ENCODE measurements around the gene ATP12A. TPM values are rescaled to one million over a fixed set of nuclear protein-coding genes. Genes with fewer than 3 reads are reported as not detected.

Gene ATP12A
- total RNA-seq, 1 experiment from 2014 or later, result 0.40 TPM

DNA sequence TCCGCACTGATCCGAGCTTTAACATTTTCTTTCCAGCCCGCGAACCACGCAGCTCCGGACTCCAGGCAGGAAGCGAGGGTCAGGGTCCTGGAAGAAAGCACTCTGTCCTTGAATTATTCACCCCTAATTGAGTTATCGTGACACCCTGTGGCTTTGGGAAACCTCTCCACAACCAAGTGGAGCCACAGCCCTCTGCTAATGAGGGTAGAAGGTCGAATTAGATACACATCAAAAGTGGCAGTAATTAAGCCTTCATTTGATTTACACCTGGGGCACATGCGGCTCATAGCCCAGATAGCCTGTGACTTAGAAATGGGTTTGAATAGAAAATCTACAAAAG, 67.8 kb downstream of the ATP12A start:
- Mint-ChIP-seq H3K9me3 (ENCODE audit: low read depth, unreplicated experiment) (no peaks in the 10 kb centered on the region), H3K36me3 (ENCODE audit: insufficient read depth, unreplicated experiment) (peaks cover 4% of the 10 kb centered on the region), H3K27me3 (ENCODE audit: unreplicated experiment) (peaks cover 81% of the 10 kb centered on the region), H3K4me3 (ENCODE audit: low read depth, unreplicated experiment) (peak overlapping the region; percentile 74), H3K27ac (ENCODE audit: unreplicated experiment) (no peak overlapping the region), H3K4me1 (ENCODE audit: low read depth, unreplicated experiment) (no peaks in the 10 kb centered on the region)
- intact Hi-C loops (cut with micrococcal nuclease; ENCODE audit: unreplicated experiment), result no loop called here
- no TSS peak for BruUV-seq (replicated peaks)
- TF ChIP-seq, protein P1, sequence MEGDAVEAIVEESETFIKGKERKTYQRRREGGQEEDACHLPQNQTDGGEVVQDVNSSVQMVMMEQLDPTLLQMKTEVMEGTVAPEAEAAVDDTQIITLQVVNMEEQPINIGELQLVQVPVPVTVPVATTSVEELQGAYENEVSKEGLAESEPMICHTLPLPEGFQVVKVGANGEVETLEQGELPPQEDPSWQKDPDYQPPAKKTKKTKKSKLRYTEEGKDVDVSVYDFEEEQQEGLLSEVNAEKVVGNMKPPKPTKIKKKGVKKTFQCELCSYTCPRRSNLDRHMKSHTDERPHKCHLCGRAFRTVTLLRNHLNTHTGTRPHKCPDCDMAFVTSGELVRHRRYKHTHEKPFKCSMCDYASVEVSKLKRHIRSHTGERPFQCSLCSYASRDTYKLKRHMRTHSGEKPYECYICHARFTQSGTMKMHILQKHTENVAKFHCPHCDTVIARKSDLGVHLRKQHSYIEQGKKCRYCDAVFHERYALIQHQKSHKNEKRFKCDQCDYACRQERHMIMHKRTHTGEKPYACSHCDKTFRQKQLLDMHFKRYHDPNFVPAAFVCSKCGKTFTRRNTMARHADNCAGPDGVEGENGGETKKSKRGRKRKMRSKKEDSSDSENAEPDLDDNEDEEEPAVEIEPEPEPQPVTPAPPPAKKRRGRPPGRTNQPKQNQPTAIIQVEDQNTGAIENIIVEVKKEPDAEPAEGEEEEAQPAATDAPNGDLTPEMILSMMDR (IDR thresholded peaks at IDR 0.05; ENCODE audit: unreplicated experiment), result no peak
- DNase-seq, result no peak
- CTCF ChIA-PET, result no interaction called here

DNA sequence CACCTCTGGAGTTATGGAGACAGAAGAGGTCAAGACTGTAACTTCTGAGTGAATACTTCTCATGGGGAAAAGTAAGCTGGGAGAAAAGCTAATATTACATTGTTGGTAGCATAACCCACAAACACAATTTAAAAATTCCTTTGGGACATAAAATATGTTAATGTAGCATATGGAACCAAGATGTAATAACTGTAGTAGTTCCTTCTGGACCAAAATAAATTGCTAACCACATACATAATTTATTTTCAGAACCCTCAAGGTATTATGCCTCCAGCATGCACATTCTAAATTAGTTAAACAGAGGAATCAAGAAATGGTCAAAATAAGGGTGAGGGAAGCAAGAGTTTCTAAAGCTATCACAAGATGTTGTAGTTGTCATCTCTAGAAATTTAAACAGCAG, 79.0 kb downstream of the ATP12A start:
- no peak overlapping the region for H3K27ac Mint-ChIP-seq (ENCODE audit: unreplicated experiment)
- no peak overlapping the region for H3K4me3 Mint-ChIP-seq (ENCODE audit: low read depth, unreplicated experiment)
- no TSS peak for BruUV-seq (replicated peaks)
- H3K36me3 Mint-ChIP-seq (ENCODE audit: insufficient read depth, unreplicated experiment), result no peaks in the 10 kb centered on the region
- no peaks in the 10 kb centered on the region for H3K9me3 Mint-ChIP-seq (ENCODE audit: low read depth, unreplicated experiment)
- no peak for DNase-seq
- no peaks in the 10 kb centered on the region for H3K27me3 Mint-ChIP-seq (ENCODE audit: unreplicated experiment)
- CTCF ChIA-PET, result no interaction called here
- intact Hi-C loops (cut with micrococcal nuclease; ENCODE audit: unreplicated experiment), result no loop called here
- TF ChIP-seq, protein P1 (IDR thresholded peaks at IDR 0.05; ENCODE audit: unreplicated experiment), result no peak
- H3K4me1 Mint-ChIP-seq (ENCODE audit: low read depth, unreplicated experiment), result peaks cover 8% of the 10 kb centered on the region

Other genes with a start within 250 kb of the ATP12A start
- 77.6 and 78.3 TPM in 2 replicates for gene PARP4, start 167.6 kb upstream of the ATP12A start, total RNA-seq (2022)
- not detected in 2 replicates for gene RNF17, start 83.8 kb downstream of the ATP12A start, total RNA-seq (2022)